ENCODE results near the gene SUPT20H.

SUPT20H gene

GRCh38 chr13:36979361-36980050 is 80.0 kb downstream of the SUPT20H start:
- no peak overlapping the region for H3K4me3 ChIP-seq (ENCODE audit: low read depth, low read length)
- no peaks in the 10 kb centered on the region for H3K9me3 ChIP-seq (ENCODE audit: control insufficient read depth, insufficient read depth, low read depth, low read length)
- TF ChIP-seq ZNF157 (tag by site-specific recombination; IDR thresholded peaks at IDR 0.05) (no peak), ZNF660 (tag by site-specific recombination; IDR thresholded peaks at IDR 0.05) (no peak), ZNF175 (tag by site-specific recombination; IDR thresholded peaks at IDR 0.05) (no peak), ZNF677 (tag by site-specific recombination; IDR thresholded peaks at IDR 0.05) (no peak), ZNF26 (tag by site-specific recombination; IDR thresholded peaks at IDR 0.05) (no peak), ZXDB (tag by site-specific recombination; IDR thresholded peaks at IDR 0.05) (no peak), KLF1 (tag by site-specific recombination; IDR thresholded peaks at IDR 0.05) (no peak), ZNF350 (tag by site-specific recombination; IDR thresholded peaks at IDR 0.05) (no peak), ZBTB48 (tag by site-specific recombination; IDR thresholded peaks at IDR 0.05) (no peak), ZNF394 (tag by site-specific recombination; IDR thresholded peaks at IDR 0.05; ENCODE audit: borderline replicate concordance) (no peak), ZNF112 (tag by site-specific recombination; IDR thresholded peaks at IDR 0.05) (no peak), ZBTB1 (tag by site-specific recombination; IDR thresholded peaks at IDR 0.05) (no peak), ZNF148 (tag by site-specific recombination; IDR thresholded peaks at IDR 0.05; ENCODE audit: borderline replicate concordance) (no peak)
- peaks cover 48 to 50% of the 10 kb centered on the region in 2 experiments for H3K36me3 ChIP-seq (ENCODE audit: control insufficient read depth in 2 of 2, insufficient read depth in 1 of 2, low read length in 2 of 2)
- no peak overlapping the region for H3K27ac ChIP-seq (ENCODE audit: extremely low read depth, low read depth, low read length)
- ChIA-PET POLR2A (interaction anchor here (0.6 kb wide), 1 partner anchor 32 kb away, joined by 5 read pairs; no protein-coding TSS in a partner anchor), CTCF (interaction anchor here (1.0 to 4.5 kb wide), 2 partner anchors 121 to 697 kb away, joined by 6 to 66 read pairs; no protein-coding TSS in a partner anchor)
- H3K4me1 ChIP-seq (ENCODE audit: control insufficient read depth, insufficient read depth, low read length): no peaks in the 10 kb centered on the region

- TF ChIP-seq ZNF341 (tag by site-specific recombination; IDR thresholded peaks at IDR 0.05; ENCODE audit: low read depth): no peak
- TF ChIP-seq SETDB1 (IDR thresholded peaks at IDR 0.05; ENCODE audit: insufficient read length, low read length): peak; percentile 11
- no peak for TF ChIP-seq BCL11B (tag by site-specific recombination; IDR thresholded peaks at IDR 0.05; ENCODE audit: low read depth)
- ChIA-PET CTCF (no interaction called here), POLR2A (no interaction called here)
- Histone ChIP-seq H3K27ac (ENCODE audit: extremely low read depth, low read depth, low read length) (no peak overlapping the region), H3K4me3 (ENCODE audit: low read depth, low read length) (no peak overlapping the region), H3K4me1 (ENCODE audit: control insufficient read depth, insufficient read depth, low read length) (no peaks in the 10 kb centered on the region), H3K36me3 (ENCODE audit: control insufficient read depth in 2 of 2, insufficient read depth in 1 of 2, low read length in 2 of 2) (peaks cover 34 to 36% of the 10 kb centered on the region in 2 experiments), H3K9me3 (ENCODE audit: control insufficient read depth, insufficient read depth, low read depth, low read length) (no peaks in the 10 kb centered on the region)
Measured at GRCh38 chr13:36975172-36975571, 84.3 kb downstream of the SUPT20H start.

GRCh38 chr13:36973621-36974295 is 85.7 kb downstream of the SUPT20H start:
- H3K4me3 ChIP-seq (ENCODE audit: low read depth, low read length): no peak overlapping the region
- H3K9me3 ChIP-seq (ENCODE audit: control insufficient read depth, insufficient read depth, low read depth, low read length): no peaks in the 10 kb centered on the region
- H3K36me3 ChIP-seq (ENCODE audit: control insufficient read depth in 2 of 2, insufficient read depth in 1 of 2, low read length in 2 of 2): peaks cover 30 to 32% of the 10 kb centered on the region in 2 experiments
- CTCF ChIA-PET: interaction anchor here (0.6 to 1.1 kb wide), 2 partner anchors 115 to 120 kb away, joined by 4 to 7 read pairs; no protein-coding TSS in a partner anchor
- no peaks in the 10 kb centered on the region for H3K4me1 ChIP-seq (ENCODE audit: control insufficient read depth, insufficient read depth, low read length)
- no peak overlapping the region for H3K27ac ChIP-seq (ENCODE audit: extremely low read depth, low read depth, low read length)
- POLR2A ChIA-PET: no interaction called here
- TF ChIP-seq ZSCAN5A (tag by site-specific recombination; IDR thresholded peaks at IDR 0.05) (no peak), ZFP41 (tag by site-specific recombination; IDR thresholded peaks at IDR 0.05; ENCODE audit: borderline replicate concordance) (no peak), ZNF10 (tag by site-specific recombination; IDR thresholded peaks at IDR 0.05) (no peak), ZNF692 (tag by site-specific recombination; IDR thresholded peaks at IDR 0.05) (no peak), SALL2 (tag by site-specific recombination; IDR thresholded peaks at IDR 0.05; ENCODE audit: borderline replicate concordance) (no peak), ZNF585B (tag by site-specific recombination; IDR thresholded peaks at IDR 0.05) (no peak)

Measured in HEK293 (cell line).